AG08396 (cell line): ENCODE data around the gene DYNLT4.
A peak's percentile ranks its signal among the peaks of the same experiment; 100 is the strongest.
"Not testable (repeated sequence)": the region's sequence is repeated elsewhere in the genome, so short reads cannot be mapped to it uniquely, and the experiment has no call there.

Experiments
- DNase-seq: peaks from one replicate; pipeline ENCODE4 v3.0.0; 2012; ENCODE audit warnings: low spot score, mixed read lengths

DYNLT4 gene

DNA sequence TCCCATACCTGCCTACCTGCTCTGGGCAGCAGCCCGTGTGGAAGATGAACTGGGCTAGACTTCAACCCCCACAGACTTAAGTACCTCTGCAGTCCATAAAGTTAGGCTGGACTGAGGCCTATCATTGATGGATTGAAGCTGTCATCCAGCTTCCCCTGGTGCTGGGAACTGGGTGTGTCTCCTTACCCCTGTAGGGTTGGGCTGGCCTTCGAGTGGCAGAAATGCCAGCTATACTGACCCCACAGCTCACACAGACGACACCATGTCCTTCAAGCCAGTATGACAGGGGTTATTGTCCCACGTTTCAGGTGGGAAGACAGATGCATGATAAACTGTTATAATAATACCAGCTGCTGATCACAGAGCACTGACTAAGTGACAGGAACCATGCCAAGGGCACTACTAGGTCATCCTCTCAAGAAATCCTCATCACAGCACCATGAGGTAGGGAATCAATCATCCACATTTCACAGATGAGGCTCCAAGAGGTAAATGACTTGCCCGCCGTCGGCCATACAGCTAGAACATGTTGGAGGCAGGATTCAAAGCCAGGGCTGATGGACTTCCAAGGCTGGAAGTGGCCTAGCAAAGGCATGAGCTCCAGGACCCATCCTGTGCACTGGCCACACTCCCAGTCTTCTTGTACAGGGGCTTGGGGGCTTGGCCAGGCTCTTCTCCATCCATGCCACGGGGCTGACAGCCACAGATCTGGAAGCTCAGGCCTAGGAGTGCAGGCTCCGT, 18.9 kb downstream of the DYNLT4 start, which contains the start of gene BEST4:
BEST4 (minus strand) TSS at position 51 of the 741 bp plus-strand sequence. CDS start 465 bp downstream, outside the sequence.
- DNase-seq: no peak

- DNase-seq: no peak
Measured at GRCh38 chr1:44787506-44787905, 19.6 kb downstream of the DYNLT4 start.

DNA sequence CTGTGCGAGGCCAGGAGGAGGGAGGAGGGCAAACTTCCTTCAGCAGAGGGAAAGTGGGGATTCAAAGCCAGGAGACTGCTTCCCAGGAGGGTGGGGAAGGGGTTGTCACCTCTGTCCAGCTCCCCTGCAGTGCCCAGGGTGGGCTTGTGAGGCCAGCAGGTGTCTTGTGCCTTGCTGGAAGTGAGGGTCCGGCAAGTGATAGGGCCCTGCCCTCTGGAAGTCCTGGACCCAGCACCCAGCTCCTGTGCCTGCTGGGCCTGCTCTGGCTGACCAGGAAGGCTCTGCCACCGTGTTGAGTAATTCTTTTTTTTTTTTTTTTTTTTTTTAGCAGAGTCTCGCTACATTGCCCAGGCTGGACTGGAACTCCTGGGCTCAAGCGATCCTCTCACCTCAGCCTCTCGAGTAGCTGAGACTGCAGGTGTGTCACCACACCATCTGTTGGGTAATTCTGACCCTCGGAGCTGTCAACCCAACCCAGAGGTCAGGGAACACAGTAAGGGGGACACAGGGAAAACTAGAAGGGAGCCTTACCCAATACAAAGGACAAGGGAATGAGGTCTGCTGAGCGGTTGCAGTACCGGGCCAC, 20.2 kb downstream of the DYNLT4 start:
- DNase-seq: no peak

DNA sequence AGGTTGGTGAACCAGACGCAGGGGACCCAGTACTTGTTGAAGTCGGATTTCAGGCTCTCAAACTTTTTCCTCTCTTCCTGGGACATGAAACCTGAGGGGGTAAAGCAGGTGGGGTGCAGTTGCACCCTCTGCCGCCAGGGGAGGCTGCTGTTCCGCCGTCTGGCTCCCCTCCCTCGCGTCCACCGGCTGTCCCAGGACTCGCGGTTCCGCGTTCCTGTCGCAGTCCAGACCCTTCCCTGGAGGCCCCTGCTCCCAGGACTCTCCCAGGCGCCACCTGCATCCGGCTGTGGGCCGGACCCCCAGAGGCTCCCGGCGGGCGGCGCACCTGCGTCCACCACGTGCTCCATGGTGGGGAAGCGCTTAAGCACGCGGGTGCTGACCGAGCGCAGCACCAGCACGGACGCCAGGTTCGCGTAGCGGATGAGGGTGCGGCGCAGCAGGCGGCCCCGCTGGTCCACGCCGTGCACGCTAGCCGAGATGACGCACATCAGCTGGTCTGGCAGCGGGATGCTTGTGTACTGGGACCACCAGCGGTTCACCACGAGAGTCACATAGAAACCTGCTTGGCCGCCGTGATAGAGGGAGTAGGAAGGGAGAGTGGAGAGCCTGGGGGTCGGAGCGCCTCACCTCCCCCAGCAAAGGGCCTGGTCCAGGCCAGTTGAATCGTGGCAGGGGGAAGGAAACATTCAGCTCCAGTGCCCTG, 20.9 kb downstream of the DYNLT4 start:
- DNase-seq: peak; percentile 75

- DNase-seq: no peak
Measured at GRCh38 chr1:44785501-44786137, 21.5 kb downstream of the DYNLT4 start.

DNA sequence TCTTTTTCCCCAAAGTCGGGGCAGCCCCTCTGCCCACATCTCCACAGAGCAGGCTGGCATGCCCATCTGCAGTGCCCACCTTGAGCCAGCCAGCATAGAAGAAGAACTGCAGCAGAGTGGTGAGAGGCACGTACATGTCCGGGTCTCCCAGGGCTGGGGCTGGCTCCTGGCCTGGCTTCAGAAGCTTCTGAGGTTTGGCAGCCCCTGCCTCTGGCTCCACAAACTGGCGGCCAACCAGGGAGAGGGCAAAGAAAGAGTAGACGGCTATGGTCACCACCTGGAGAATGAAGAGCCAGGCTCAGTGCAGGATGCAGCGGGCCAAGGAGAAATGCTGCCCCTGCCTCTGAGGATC, 22.1 kb downstream of the DYNLT4 start:
- DNase-seq: no peak

DNA sequence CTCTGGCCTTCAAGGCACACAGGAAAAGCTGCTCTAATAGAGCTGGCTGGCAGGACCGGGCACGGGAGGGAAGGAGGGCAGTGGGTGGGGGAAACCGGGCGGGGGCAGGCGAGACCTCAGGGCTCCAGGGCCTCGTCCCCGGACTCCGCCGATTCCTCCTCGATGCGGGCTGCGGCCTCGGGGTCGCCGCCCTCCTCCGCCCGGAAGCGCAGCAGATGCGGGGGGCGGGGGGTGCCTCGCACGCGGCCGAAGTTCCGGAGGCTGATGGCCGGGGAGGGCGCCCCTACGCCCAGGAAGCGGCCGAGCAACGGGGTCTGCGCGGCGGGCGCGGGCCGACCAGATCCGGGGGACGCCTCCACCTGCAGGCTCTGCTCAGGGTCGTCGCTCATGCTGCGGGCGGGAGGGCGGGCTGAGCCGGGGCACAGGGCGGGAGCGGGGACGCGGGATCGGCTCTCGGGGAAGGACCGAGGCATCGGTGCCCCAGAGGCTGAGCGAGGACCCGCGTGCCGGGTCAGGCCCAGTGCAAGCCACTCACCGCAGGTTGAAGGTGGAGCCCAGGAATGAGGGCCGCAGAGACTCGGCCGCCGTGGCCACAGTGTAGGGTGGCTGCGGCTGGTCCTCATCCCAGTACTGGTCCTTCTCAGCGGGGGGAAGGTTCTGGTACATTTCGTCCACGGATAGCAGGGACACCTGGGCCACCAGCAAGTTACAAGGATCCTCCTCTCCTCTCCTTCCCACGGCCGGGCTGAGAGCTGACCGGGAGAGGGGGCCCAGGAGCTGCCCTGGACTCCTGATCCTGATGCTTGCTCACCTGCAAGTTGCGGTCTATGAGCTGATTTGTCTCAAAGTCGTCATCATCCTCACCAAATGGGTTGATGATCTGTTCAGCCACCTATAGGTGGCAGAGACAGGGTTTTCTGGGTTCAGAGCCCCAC, 22.8 kb downstream of the DYNLT4 start:
- DNase-seq: no peak

GRCh38 chr1:44783697-44784093, 23.5 kb downstream of the DYNLT4 start:
- DNase-seq: no peak

- DNase-seq: no peak
Measured at GRCh38 chr1:44780583-44781121, 26.5 kb downstream of the DYNLT4 start.

DNA sequence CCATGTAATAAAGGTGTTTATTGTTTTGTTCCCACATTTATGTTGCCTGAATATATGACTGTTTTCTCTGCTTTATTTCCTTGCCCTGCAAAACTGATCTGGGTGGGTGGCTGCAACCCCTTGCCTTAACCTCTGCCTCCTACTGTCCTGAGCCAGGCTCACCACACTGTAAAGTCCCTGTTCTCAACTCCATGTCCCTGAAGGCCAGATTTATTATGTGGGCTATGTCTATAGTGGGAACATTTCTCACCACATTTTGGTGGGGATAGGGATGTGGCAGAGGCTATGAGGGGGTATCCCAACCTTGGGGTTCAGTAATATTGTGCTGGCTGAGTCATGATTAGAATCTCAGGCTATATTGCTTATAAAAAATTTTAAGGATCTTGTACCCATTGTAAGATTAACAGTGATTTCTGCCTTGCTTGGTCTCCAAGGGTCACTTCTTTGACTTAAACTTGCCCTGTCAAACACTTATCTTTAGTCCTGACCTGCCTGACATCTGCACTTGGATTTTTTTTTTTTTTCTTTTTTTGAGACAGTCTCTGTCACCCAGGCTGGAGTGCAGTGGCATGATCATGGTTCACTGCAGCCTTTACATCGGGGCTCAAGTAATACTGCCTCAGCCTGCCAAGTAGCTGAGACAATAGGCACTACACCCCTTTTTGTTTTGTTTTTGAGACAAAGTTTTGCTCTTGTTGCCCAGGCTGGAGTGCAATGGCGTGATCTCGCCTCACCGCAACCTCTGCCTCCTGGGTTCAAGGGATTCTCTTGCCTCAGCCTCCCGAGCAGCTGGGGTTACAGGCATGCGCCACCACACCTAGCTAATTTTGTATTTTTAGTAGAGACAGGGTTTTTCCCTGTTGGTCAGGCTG, 28.2 kb downstream of the DYNLT4 start:
- DNase-seq: no peak

- no peak for DNase-seq
Measured at GRCh38 chr1:44777969-44778635, 29.0 kb downstream of the DYNLT4 start.

- no peak for DNase-seq
Measured at GRCh38 chr1:44777547-44777946, 29.6 kb downstream of the DYNLT4 start.

- DNase-seq: no peak
Measured at GRCh38 chr1:44776730-44777068, 30.5 kb downstream of the DYNLT4 start.

DNA sequence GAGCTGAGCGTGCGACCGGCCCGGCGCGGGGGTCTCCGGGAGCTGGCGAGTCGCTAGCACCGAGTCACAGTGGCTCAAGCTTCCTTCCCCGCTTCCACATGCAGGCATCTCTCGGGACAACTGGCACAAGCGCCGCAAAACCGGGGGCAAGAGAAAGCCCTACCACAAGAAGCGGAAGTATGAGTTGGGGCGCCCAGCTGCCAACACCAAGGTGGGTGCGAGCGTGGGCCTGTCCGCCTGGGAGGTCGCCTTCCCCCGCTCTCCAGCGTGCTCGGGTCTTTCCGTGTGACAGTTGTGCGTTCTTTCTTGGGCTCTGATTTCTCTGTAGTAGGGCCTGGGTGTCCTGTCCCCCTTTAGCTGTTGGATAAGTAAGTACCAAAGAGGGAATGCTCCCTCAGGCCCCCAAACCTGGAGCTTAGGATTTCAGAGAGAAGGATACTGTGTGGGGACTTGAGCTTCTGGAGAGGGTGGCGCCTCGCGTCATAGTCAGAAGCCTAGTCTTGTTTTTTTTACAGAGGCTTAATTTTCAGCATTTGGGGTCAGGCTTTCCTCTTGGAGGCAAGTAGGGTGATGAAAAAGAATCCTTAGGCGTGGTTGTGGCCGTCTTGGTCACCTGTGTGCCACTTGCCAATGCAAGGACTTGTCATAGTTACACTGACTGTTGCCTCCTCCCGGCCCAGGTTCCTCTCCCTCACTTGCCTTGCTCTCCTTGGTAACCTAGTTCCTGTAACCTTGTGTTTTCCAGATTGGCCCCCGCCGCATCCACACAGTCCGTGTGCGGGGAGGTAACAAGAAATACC, 31.0 kb downstream of the DYNLT4 start:
- DNase-seq: no peak

- peak; percentile 90 for DNase-seq
Measured at GRCh38 chr1:44775078-44775929, 31.8 kb downstream of the DYNLT4 start, which contains the start of gene RPS8. Gene RPS8 (plus strand): TSS chr1:44775540. CDS start chr1:44775597, 57 bp downstream.

DNA sequence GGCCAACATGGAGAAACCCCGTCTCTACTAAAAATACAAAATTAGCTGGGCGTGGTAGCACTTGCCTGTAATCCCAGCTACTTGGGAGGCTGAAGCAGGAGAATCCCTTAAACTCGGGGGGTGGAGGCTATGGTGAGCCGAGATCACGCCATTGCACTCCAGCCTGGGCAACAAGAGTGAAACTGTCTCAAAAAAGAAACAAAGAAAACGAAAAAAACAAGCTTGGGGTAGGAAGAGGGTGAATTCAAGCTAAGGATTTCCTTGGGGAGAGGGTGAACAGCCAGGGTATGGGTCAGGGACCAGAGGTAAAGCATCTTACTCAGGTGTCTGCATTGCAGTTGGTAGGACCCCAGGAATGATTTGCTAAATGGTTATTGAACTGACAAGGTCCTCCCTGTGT, 40.7 kb downstream of the DYNLT4 start:
- not testable (repeated sequence) for DNase-seq

- no peak for DNase-seq
Measured at GRCh38 chr1:44760876-44761275, 46.3 kb downstream of the DYNLT4 start.

GRCh38 chr1:44759077-44759476, 48.1 kb downstream of the DYNLT4 start:
- DNase-seq: no peak
